ENCODE results near the gene ALDH16A1. TPM values are rescaled to one million over a fixed set of nuclear protein-coding genes. Genes with fewer than 3 reads are reported as not detected.
A peak's percentile ranks its signal among the peaks of the same experiment; 100 is the strongest.

ALDH16A1 gene
- total RNA-seq, 1 experiment from 2014 or later = 34.2 TPM

GRCh38 chr19:49430678-49431329, 22.2 kb upstream of the ALDH16A1 start:
- intact Hi-C loops (cut with micrococcal nuclease) = loop anchor here (1.0 kb wide), 1 partner anchor 39 kb away; no protein-coding TSS in a partner anchor
- DNase-seq (ENCODE audit: unreplicated experiment) = peak; percentile 38
- H3K27me3 Mint-ChIP-seq (ENCODE audit: insufficient read depth, unreplicated experiment) = peaks cover 43% of the 10 kb centered on the region
- H3K4me1 Mint-ChIP-seq (ENCODE audit: insufficient read depth, unreplicated experiment) = no peaks in the 10 kb centered on the region
- no peaks in the 10 kb centered on the region for H3K36me3 Mint-ChIP-seq (ENCODE audit: insufficient read depth, unreplicated experiment)
- BruUV-seq (replicated peaks) = no TSS peak
- no peaks in the 10 kb centered on the region for H3K9me3 Mint-ChIP-seq (ENCODE audit: unreplicated experiment)
- no peak overlapping the region for H3K4me3 Mint-ChIP-seq (ENCODE audit: unreplicated experiment)
- H3K27ac Mint-ChIP-seq (ENCODE audit: low read depth, unreplicated experiment) = no peak overlapping the region
- ChIA-PET CTCF (interaction anchor here (1.0 kb wide), 1 partner anchor 205 kb away, joined by 3 read pairs; no protein-coding TSS in a partner anchor), POLR2A (no interaction called here)
- TF ChIP-seq CTCF (IDR thresholded peaks at IDR 0.05; ENCODE audit: unreplicated experiment) = peak; percentile 15

GRCh38 chr19:49431330-49431749, 21.7 kb upstream of the ALDH16A1 start:
- no peaks in the 10 kb centered on the region for H3K36me3 Mint-ChIP-seq (ENCODE audit: insufficient read depth, unreplicated experiment)
- ChIA-PET POLR2A (no interaction called here), CTCF (interaction anchor here (1.0 kb wide), 1 partner anchor 206 kb away, joined by 3 read pairs; no protein-coding TSS in a partner anchor)
- no peak for TF ChIP-seq CTCF (IDR thresholded peaks at IDR 0.05; ENCODE audit: unreplicated experiment)
- H3K9me3 Mint-ChIP-seq (ENCODE audit: unreplicated experiment) = no peaks in the 10 kb centered on the region
- no peak for DNase-seq (ENCODE audit: unreplicated experiment)
- H3K27me3 Mint-ChIP-seq (ENCODE audit: insufficient read depth, unreplicated experiment) = peaks cover 38% of the 10 kb centered on the region
- H3K27ac Mint-ChIP-seq (ENCODE audit: low read depth, unreplicated experiment) = no peak overlapping the region
- H3K4me3 Mint-ChIP-seq (ENCODE audit: unreplicated experiment) = no peak overlapping the region
- intact Hi-C loops (cut with micrococcal nuclease) = no loop called here
- H3K4me1 Mint-ChIP-seq (ENCODE audit: insufficient read depth, unreplicated experiment) = no peaks in the 10 kb centered on the region
- no TSS peak for BruUV-seq (replicated peaks)

GRCh38 chr19:49432141-49433073, 20.6 kb upstream of the ALDH16A1 start:
- Mint-ChIP-seq H3K27me3 (ENCODE audit: insufficient read depth, unreplicated experiment) (peaks cover 38% of the 10 kb centered on the region), H3K4me1 (ENCODE audit: insufficient read depth, unreplicated experiment) (no peaks in the 10 kb centered on the region), H3K27ac (ENCODE audit: low read depth, unreplicated experiment) (no peak overlapping the region), H3K9me3 (ENCODE audit: unreplicated experiment) (no peaks in the 10 kb centered on the region), H3K4me3 (ENCODE audit: unreplicated experiment) (no peak overlapping the region), H3K36me3 (ENCODE audit: insufficient read depth, unreplicated experiment) (no peaks in the 10 kb centered on the region)
- no peak for DNase-seq (ENCODE audit: unreplicated experiment)
- POLR2A ChIA-PET = no interaction called here
- BruUV-seq (replicated peaks) = no TSS peak
- CTCF ChIA-PET = interaction anchor here (1.0 kb wide), 1 partner anchor 207 kb away, joined by 3 read pairs; no protein-coding TSS in a partner anchor
- TF ChIP-seq CTCF (IDR thresholded peaks at IDR 0.05; ENCODE audit: unreplicated experiment) = no peak
- intact Hi-C loops (cut with micrococcal nuclease) = no loop called here

GRCh38 chr19:49433240-49433901, 19.7 kb upstream of the ALDH16A1 start:
- DNase-seq (ENCODE audit: unreplicated experiment) = no peak
- Mint-ChIP-seq H3K27me3 (ENCODE audit: insufficient read depth, unreplicated experiment) (peaks cover 43% of the 10 kb centered on the region), H3K36me3 (ENCODE audit: insufficient read depth, unreplicated experiment) (no peaks in the 10 kb centered on the region), H3K4me3 (ENCODE audit: unreplicated experiment) (no peak overlapping the region), H3K4me1 (ENCODE audit: insufficient read depth, unreplicated experiment) (no peaks in the 10 kb centered on the region), H3K27ac (ENCODE audit: low read depth, unreplicated experiment) (no peak overlapping the region), H3K9me3 (ENCODE audit: unreplicated experiment) (no peaks in the 10 kb centered on the region)
- no TSS peak for BruUV-seq (replicated peaks)
- TF ChIP-seq CTCF (IDR thresholded peaks at IDR 0.05; ENCODE audit: unreplicated experiment) = no peak
- ChIA-PET CTCF (interaction anchor here (0.6 kb wide), 1 partner anchor 208 kb away, joined by 3 read pairs; no protein-coding TSS in a partner anchor), POLR2A (no interaction called here)
- intact Hi-C loops (cut with micrococcal nuclease) = no loop called here
